ENCODE measurements around the gene PPM1E. TPM values are rescaled to one million over a fixed set of nuclear protein-coding genes. Genes with fewer than 3 reads are reported as not detected.

The PPM1E gene
- total and polyA plus RNA-seq, 2 of the 4 experiments (the other 2 are of a cell fraction) = under 0.01 to 0.05 TPM

DNA sequence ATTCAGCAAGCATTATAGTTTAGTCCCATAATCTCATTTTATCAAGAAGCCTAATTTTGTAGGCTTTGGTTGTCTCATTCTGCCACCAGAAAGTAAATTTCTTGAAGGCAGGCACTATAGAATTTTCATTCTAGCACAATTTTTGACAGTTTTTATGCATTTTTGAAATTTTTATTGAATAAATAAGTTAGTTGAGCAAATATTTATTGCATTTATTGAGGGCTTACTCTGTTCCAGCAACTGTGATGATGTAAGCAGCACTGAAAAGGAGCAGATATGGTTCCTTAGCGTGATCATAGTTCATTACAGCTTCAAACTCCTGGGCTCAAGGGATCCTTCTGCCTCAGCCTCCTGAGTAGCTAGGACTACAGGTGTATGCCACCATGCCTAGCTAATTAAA lies 34.2 kb downstream of the PPM1E start:
- H3K27me3 ChIP-seq (ENCODE audit: control insufficient read depth, insufficient read depth, low read length) = peaks cover 3% of the 10 kb centered on the region; the same call in 1 of the 2 replicates
- no peaks in the 10 kb centered on the region for H3K9me3 ChIP-seq (ENCODE audit: control insufficient read depth, insufficient read depth, low read length)
- H4K20me1 ChIP-seq (ENCODE audit: insufficient read depth, low read length) = no peaks in the 10 kb centered on the region
- ChIA-PET POLR2A (ENCODE audit: unreplicated experiment) (no interaction called here), CTCF (interaction anchor here (0.6 kb wide), 1 partner anchor 40 kb away, joined by 3 read pairs; no protein-coding TSS in a partner anchor)
- WGBS, 2 experiments (ENCODE audit: extremely low coverage in 2 of 2, insufficient read length in 1 of 2) = no CpG with 5 or more reads among the region's 1 CpG
- H3K79me1 ChIP-seq (ENCODE audit: low read depth in 1 of 2, low read length in 2 of 2) = no peaks in the 10 kb centered on the region
- H4K5ac ChIP-seq (ENCODE audit: low read depth, low read length) = no peak overlapping the region
- in situ Hi-C loops (cut with MboI; ENCODE audit: low sequenced_read_pairs) (no loop called here), dilution Hi-C loops (cut with HindIII; ENCODE audit: low sequenced_read_pairs, unreplicated experiment) (no loop called here), intact Hi-C loops (cut with micrococcal nuclease) (loop anchor here (10.0 kb wide), 1 partner anchor 275 kb away; the partner anchor contains the start of gene MTMR4)
- TF ChIP-seq, protein P1, sequence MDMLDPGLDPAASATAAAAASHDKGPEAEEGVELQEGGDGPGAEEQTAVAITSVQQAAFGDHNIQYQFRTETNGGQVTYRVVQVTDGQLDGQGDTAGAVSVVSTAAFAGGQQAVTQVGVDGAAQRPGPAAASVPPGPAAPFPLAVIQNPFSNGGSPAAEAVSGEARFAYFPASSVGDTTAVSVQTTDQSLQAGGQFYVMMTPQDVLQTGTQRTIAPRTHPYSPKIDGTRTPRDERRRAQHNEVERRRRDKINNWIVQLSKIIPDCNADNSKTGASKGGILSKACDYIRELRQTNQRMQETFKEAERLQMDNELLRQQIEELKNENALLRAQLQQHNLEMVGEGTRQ (IDR thresholded peaks at IDR 0.05; ENCODE audit: low read depth, low read length) = no peak
- TF ChIP-seq BHLHE40 (IDR thresholded peaks at IDR 0.05; ENCODE audit: low read depth, low read length) (no peak), SMC3 (IDR thresholded peaks at IDR 0.05; ENCODE audit: low read depth, low read length) (no peak), RFX5 (IDR thresholded peaks at IDR 0.05; ENCODE audit: low read depth, low read length) (no peak), MAZ (IDR thresholded peaks at IDR 0.05; ENCODE audit: borderline replicate concordance, low read depth, low read length) (no peak), RCOR1 (IDR thresholded peaks at IDR 0.05; ENCODE audit: insufficient replicate concordance, low read length) (no peak), POLR2A (IDR thresholded peaks at IDR 0.05; ENCODE audit: low read depth, low read length) (no peak), RAD21 (IDR thresholded peaks at IDR 0.05; ENCODE audit: low read length) (no peak), FOS (IDR thresholded peaks at IDR 0.05; ENCODE audit: low read depth, low read length) (no peak), CEBPB (IDR thresholded peaks at IDR 0.05; ENCODE audit: low read depth, low read length) (no peak), CHD1 (IDR thresholded peaks at IDR 0.05; ENCODE audit: low read depth, low read length) (no peak)
- H2BK20ac ChIP-seq (ENCODE audit: low read depth, low read length) = no peak overlapping the region
- H3K4me1 ChIP-seq (ENCODE audit: control insufficient read depth, insufficient read depth, low read length) = no peaks in the 10 kb centered on the region
- no peak overlapping the region for H3K27ac ChIP-seq (ENCODE audit: insufficient read depth, low read length)
- no peak overlapping the region for H2BK120ac ChIP-seq (ENCODE audit: low read depth, low read length)
- no peak overlapping the region for H3K56ac ChIP-seq (ENCODE audit: extremely low read depth, insufficient read depth, low read length)
- no peak overlapping the region for H2AK9ac ChIP-seq (replicated peaks; ENCODE audit: low read depth, low read length, poor library complexity)
- BruUV-seq (replicated peaks) = no TSS peak
- H3K4ac ChIP-seq (ENCODE audit: low read depth, low read length) = no peak overlapping the region
- H3K36me3 ChIP-seq (ENCODE audit: control insufficient read depth, insufficient read depth, low read length) = no peaks in the 10 kb centered on the region
- ATAC-seq (ENCODE audit: low read depth) = no peak
- H3K9me1 ChIP-seq (ENCODE audit: insufficient read depth, low read length) = no peaks in the 10 kb centered on the region
- no peak overlapping the region for H4K8ac ChIP-seq (ENCODE audit: low read depth in 2 of 2, low read length in 2 of 2)
- H3K4me3 ChIP-seq (ENCODE audit: insufficient read depth, low read depth, low read length) = no peak overlapping the region
- H2BK15ac ChIP-seq (ENCODE audit: low read depth, low read length) = no peak overlapping the region
- no peak for DNase-seq
- no peak overlapping the region for H3K4me2 ChIP-seq (ENCODE audit: low read depth, low read length)
- H2AFZ ChIP-seq (replicated peaks; ENCODE audit: low read length, poor library complexity) = no peak overlapping the region
- H3K18ac ChIP-seq (ENCODE audit: low read depth, low read length) = no peak overlapping the region
- H3K14ac ChIP-seq (replicated peaks; ENCODE audit: low read depth, low read length) = no peak overlapping the region
- H4K91ac ChIP-seq (ENCODE audit: insufficient read depth, low read depth, low read length) = no peak overlapping the region
- no peak overlapping the region for H2AK5ac ChIP-seq (ENCODE audit: low read depth, low read length)
- no peak overlapping the region for H3K23ac ChIP-seq (ENCODE audit: low read depth, low read length)
- H2BK5ac ChIP-seq (ENCODE audit: low read depth, low read length, poor library complexity, severe bottlenecking) = no peak overlapping the region
- no peak overlapping the region for H3K9ac ChIP-seq (ENCODE audit: low read depth, low read length)

Data from IMR-90 (cell line).